GM04503 (cell line): ENCODE measurements around the gene DUSP10.

Experiments used
- DNase-seq: peaks from one replicate; pipeline ENCODE4 v3.0.0-alpha.2; 2012; ENCODE audit warnings: low read depth

Gene DUSP10

GRCh38 chr1:221729771-221730330 lies 12.0 kb downstream of the DUSP10 start:
- DNase-seq, result no peak

DNA sequence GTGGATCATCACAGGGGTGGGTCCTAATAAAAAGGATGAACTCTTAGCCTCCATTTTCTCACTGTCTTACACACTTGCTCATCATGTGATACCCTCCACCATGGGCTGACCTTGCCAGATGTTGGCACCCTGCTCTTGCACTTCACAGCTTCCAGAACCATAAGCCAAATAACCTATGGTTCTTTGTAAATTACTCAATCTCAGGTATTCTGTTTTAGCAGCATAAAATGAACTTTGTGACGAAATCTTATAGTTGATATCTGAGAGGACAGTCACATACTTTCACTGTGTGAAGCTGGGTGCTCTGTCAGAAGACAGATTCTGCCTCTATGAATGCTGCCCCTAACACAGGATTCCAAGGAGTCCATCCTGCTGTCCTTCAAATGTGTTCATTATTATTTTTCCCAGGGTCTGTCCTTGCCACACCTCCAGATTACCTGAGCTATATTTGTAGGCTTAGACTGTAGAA lies 13.8 kb downstream of the DUSP10 start:
- DNase-seq, result no peak

DNA sequence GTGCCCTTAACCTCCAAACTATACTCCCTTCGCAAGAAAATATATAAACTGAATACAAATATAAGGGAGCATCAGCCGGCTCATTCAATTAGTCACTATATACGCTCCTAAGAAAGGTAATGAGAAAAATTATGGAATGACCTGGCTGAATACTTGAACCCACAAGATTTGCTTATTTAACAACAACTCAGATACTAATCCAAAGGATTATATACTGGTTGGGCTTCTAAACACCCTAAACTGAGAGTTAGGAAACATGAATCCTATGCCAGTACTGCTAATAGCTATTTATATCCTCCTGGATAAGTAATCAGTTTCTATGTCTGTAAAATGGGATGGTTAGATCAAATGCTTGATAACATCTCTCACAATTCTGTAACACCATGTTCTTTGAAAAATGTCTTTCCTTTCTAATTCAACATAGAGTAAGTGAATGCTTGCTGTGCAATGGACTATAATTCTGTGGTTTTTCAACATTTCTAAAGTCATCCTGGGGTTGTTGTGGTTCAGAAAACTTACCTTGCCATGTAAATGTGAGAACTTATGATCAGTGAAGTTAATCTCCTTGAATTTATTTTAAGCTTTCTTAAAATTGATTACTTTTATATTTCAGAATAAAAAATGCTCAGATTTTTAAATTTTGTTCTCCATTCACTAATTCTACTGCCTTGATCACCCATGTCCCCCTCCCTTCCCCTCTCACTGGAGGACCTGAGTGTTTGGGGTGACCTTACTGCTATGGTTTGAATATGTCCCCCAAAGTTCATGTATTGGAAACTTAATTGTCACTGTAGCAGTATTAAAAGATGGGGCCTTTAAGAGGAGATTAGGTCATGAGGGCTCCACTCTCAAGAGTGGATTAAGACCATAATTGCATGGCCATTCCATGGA lies 14.5 kb downstream of the DUSP10 start:
- no peak for DNase-seq

DNA sequence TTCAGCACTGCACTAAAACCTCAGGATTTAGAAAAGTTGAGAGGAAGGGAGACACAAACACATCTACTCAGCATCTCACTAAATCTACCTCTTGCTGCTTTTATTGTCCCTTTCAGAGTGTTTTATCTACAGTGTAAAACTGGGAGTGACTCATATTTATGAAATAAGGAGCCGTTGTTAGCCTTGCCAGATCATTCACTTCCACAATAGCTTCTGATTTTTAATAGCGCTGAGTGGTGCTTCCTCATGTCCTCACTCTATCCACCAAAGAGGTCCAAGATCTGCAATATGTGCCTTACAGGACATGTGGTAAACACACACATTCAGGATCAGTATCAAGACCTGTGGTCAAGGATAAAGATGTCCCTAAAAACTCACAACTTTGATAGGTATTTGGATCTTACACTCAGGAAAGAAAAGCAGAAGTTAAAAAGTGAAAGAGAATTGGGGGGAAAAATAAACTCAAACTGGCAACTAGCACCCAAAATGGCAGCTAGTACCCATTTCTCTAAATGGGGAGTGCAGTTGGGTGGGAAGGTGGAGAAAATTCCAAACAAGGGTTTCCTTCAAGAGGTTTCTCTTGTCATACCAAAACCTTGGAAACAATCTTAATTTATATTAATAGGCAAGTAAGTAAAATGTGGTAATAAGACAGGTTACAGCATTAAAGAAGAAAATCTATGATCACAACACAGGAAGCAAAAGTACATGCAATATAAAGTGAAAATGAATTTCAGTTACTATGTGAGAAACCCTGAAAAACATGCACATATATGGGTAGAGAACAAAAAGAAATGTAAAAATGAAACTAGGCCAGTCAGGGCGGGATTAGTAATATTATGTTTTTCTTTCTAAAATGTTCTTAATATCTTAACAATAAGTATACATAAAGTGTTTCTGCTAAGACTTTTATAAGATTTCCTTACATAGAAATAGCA lies 15.9 kb downstream of the DUSP10 start:
- no peak for DNase-seq

- no peak for DNase-seq
Observed at GRCh38 chr1:221724931-221725605, 16.8 kb downstream of the DUSP10 start.

DNA sequence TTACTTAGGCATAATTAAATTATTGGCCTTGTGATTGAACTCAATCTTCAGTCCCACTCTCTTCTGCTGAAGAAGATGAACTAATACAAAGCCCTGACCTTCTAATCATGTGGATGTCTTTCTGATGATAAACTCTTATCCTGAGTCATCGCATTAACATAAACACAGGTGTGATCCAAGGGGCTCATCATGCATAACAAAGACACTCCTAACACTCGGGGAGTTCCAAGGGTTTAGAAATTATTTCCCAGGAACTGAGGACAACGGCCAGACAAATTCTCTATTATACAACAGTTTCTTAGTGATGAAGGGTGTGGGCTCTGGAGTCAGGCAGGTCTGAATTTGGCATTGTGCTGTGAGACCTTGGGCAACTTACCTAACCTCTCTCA lies 18.0 kb downstream of the DUSP10 start:
- DNase-seq, result no peak

- DNase-seq, result no peak
Observed at GRCh38 chr1:221723018-221723847, 18.7 kb downstream of the DUSP10 start.

- no peak for DNase-seq
Observed at GRCh38 chr1:221722254-221723017, 19.5 kb downstream of the DUSP10 start.

DNA sequence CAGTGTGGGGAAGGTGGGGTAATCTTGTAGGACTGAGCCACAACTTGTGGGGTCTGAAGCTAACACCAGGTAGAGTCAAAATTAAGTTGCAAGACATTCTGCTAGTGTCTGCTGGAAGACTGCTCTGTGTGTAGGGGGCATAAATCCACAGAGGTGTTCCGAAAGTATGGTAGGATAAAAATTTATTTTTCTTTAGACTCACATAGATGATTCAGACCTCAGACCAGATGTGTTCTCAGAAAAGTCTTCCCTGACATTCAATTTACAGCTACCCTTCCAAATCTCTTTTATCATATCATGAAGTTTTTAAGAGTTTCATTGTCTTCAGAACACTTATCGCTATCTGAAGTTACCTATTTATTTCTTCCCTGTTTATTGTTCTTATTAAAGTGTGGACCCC lies 21.3 kb downstream of the DUSP10 start:
- DNase-seq, result no peak

GRCh38 chr1:221719987-221720386 lies 21.9 kb downstream of the DUSP10 start:
- DNase-seq, result no peak

DNA sequence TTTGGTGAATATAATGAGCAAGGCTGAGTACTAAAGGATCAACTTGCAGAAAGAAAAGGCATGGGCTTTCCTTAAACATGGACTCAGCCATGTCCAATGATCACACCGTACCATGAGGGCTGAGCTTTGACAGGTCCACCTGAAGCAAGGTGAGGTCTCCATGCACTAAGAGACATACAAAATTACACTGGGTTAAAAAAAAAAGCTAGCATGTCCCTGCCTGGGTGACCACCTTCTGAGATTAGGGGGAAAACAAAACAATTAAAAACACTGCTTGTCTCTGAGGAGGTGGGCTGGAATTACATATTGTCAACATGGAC lies 22.7 kb downstream of the DUSP10 start:
- DNase-seq, result no peak

- peak; percentile 99 for DNase-seq
Observed at GRCh38 chr1:221718381-221719277, 23.3 kb downstream of the DUSP10 start.

DNA sequence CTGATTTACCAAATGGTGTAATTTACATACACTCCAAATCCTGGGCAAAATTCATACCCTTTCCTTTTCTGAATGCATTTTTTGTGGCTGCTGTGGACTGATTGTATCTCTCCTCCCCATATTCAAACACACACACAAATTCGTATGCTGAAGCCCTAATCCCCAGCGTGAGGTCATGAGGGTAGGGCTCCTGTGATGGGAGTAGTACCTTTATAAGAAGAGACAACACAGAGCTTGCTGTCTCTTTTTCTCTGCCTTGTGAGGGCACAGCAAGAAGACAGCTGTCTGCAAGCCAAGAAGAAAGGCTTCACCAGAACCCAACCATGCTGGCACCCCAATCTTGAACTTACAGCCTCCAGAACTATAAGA lies 24.4 kb downstream of the DUSP10 start:
- no peak for DNase-seq

- no peak for DNase-seq
Observed at GRCh38 chr1:221716713-221717484, 25.0 kb downstream of the DUSP10 start.

- no peak for DNase-seq
Observed at GRCh38 chr1:221715321-221716169, 26.3 kb downstream of the DUSP10 start.

GRCh38 chr1:221714227-221715152 lies 27.4 kb downstream of the DUSP10 start:
- DNase-seq, result no peak
